ENCODE data around the gene GPC5. TPM values are rescaled to one million over a fixed set of nuclear protein-coding genes. Genes with fewer than 3 reads are reported as not detected.

Gene GPC5
- polyA plus RNA-seq, 2 donors, result not detected

DNA sequence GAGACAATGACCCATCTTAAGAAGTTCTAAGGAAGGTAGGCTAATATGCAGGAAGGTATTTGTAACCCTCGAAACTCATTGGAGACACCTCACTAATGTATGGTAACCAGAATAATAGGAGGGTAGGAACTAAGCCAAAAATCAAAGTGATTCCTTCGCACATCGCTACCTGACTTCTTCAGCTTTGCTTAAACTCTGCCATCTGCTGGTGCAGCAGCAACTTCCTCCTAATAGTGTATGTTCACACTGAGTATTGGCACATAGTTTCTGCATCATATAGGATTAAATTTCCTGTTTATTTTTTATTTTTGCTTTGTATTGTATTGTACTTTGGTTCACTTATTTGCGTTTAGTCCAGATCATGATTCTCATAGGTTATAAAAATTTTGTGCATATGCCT, 676.2 kb downstream of the GPC5 start:
- Histone ChIP-seq H3K4me1 (ENCODE audit: control insufficient read depth in 2 of 2, insufficient read depth in 2 of 2, low read length in 1 of 2) (no peaks in the 10 kb centered on the region), H3K27me3 (ENCODE audit: control insufficient read depth in 1 of 2, insufficient read depth in 2 of 2, low read length in 2 of 2) (no peaks in the 10 kb centered on the region), H3K9me3 (ENCODE audit: control insufficient read depth in 2 of 2, insufficient read depth in 1 of 2, low read depth in 1 of 2, low read length in 1 of 2) (no peaks in the 10 kb centered on the region), H3K4me3 (ENCODE audit: low read depth in 1 of 2, low read length in 2 of 2) (no peak overlapping the region), H3K36me3 (ENCODE audit: control insufficient read depth in 2 of 2, insufficient read depth in 2 of 2, low read length in 1 of 2) (no peaks in the 10 kb centered on the region), H3K27ac (ENCODE audit: low read depth in 2 of 2, low read length in 1 of 2) (no peak overlapping the region)
- 35 to 48% methylated on average over 4 of the region's 4 CpGs for WGBS, 2 donors

- Histone ChIP-seq H3K9me3 (ENCODE audit: control insufficient read depth in 2 of 2, insufficient read depth in 1 of 2, low read depth in 1 of 2, low read length in 1 of 2) (no peaks in the 10 kb centered on the region), H3K4me1 (ENCODE audit: control insufficient read depth in 2 of 2, insufficient read depth in 2 of 2, low read length in 1 of 2) (no peaks in the 10 kb centered on the region), H3K27me3 (ENCODE audit: control insufficient read depth in 1 of 2, insufficient read depth in 2 of 2, low read length in 2 of 2) (no peaks in the 10 kb centered on the region), H3K4me3 (ENCODE audit: low read depth in 1 of 2, low read length in 2 of 2) (no peak overlapping the region), H3K27ac (ENCODE audit: low read depth in 2 of 2, low read length in 1 of 2) (no peak overlapping the region), H3K36me3 (ENCODE audit: control insufficient read depth in 2 of 2, insufficient read depth in 2 of 2, low read length in 1 of 2) (no peaks in the 10 kb centered on the region)
- WGBS, 2 donors, result 63 to 64% methylated on average over 4 of the region's 4 CpGs
Observed at GRCh38 chr13:92097337-92097903, 699.0 kb downstream of the GPC5 start.

DNA sequence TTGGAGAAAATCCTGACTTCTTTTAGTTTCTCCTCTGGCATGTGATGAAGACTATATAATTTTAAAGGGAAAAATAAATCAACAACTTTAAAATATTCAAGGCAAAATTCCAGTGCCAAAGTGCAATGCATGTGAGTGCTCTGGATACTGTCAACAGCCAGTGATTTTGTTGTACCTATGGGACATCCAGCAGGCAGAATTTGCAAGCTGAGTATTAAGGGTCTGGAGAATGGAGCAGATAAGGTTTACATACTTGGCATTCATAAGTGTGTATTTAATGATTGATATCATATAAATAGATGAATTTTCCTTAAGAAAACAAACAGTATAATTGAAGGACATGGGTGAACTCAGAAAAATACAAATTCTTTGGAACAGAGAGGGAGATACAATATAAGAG, 703.4 kb downstream of the GPC5 start:
- Histone ChIP-seq H3K9me3 (ENCODE audit: control insufficient read depth in 2 of 2, insufficient read depth in 1 of 2, low read depth in 1 of 2, low read length in 1 of 2) (no peaks in the 10 kb centered on the region), H3K4me3 (ENCODE audit: low read depth in 1 of 2, low read length in 2 of 2) (no peak overlapping the region), H3K27me3 (ENCODE audit: control insufficient read depth in 1 of 2, insufficient read depth in 2 of 2, low read length in 2 of 2) (no peaks in the 10 kb centered on the region), H3K4me1 (ENCODE audit: control insufficient read depth in 2 of 2, insufficient read depth in 2 of 2, low read length in 1 of 2) (no peaks in the 10 kb centered on the region), H3K27ac (ENCODE audit: low read depth in 2 of 2, low read length in 1 of 2) (no peak overlapping the region), H3K36me3 (ENCODE audit: control insufficient read depth in 2 of 2, insufficient read depth in 2 of 2, low read length in 1 of 2) (no peaks in the 10 kb centered on the region)

DNA sequence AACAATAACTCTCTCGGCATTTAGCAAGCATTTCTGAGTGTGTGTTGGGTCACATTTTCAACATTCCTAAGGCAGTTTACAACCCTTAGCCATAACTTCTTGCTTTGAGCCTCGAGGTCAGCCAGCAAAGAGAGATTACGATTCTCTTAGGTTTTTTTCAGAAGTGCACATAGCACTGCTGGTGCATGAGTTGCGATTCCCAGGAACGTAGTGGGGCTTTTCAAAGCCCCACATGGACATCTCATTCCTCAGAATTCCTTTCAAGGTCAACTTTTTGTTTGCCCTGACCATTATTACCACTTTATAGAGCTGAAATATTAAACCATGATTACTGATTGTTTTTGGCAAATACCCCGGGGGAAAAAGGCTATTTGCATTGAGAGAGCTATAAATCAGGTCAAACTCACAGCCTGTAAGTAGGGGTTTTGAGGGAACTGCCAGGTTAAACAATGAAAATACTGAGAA, 705.3 kb downstream of the GPC5 start:
- Histone ChIP-seq H3K36me3 (ENCODE audit: control insufficient read depth in 2 of 2, insufficient read depth in 2 of 2, low read length in 1 of 2) (no peaks in the 10 kb centered on the region), H3K4me3 (ENCODE audit: low read depth in 1 of 2, low read length in 2 of 2) (no peak overlapping the region), H3K27me3 (ENCODE audit: control insufficient read depth in 1 of 2, insufficient read depth in 2 of 2, low read length in 2 of 2) (no peaks in the 10 kb centered on the region), H3K27ac (ENCODE audit: low read depth in 2 of 2, low read length in 1 of 2) (no peak overlapping the region), H3K4me1 (ENCODE audit: control insufficient read depth in 2 of 2, insufficient read depth in 2 of 2, low read length in 1 of 2) (no peaks in the 10 kb centered on the region), H3K9me3 (ENCODE audit: control insufficient read depth in 2 of 2, insufficient read depth in 1 of 2, low read depth in 1 of 2, low read length in 1 of 2) (no peaks in the 10 kb centered on the region)
- WGBS, 2 donors, result 24 to 29% methylated on average over 6 of the region's 6 CpGs

DNA sequence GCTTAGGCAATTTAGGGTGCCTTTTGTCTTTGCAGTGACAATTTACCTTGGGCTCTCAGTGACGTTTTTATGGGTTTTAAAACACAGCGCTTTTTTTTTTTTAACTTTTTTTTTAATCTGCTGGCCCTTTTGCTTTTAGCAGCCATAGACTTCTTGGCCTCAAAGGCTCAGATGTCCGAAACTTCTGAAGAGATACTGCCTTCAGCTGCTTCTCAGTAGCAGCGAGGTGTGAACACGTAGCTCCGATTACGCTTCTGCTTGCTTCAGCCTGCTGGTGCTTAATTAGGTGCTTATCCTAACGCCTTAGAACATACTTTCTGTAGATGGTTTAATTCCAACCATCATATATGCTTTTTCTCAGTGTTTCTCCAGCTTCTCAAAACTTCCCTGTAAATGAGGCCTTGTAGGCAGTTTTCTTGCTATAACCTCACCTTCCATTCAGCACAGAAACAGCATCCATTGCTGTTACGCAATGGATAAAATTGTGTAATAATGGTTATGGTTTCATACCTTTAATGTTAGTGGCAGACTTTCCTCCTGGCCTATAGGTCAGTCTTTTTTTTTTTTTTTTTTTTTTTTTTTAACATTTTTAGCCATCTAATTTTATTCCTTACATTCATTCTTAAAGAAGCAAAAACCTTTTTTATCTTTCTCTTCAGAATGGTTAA, 723.9 kb downstream of the GPC5 start:
- Histone ChIP-seq H3K9me3 (ENCODE audit: control insufficient read depth in 2 of 2, insufficient read depth in 1 of 2, low read depth in 1 of 2, low read length in 1 of 2) (no peaks in the 10 kb centered on the region), H3K27ac (ENCODE audit: low read depth in 2 of 2, low read length in 1 of 2) (no peak overlapping the region), H3K36me3 (ENCODE audit: control insufficient read depth in 2 of 2, insufficient read depth in 2 of 2, low read length in 1 of 2) (no peaks in the 10 kb centered on the region), H3K27me3 (ENCODE audit: control insufficient read depth in 1 of 2, insufficient read depth in 2 of 2, low read length in 2 of 2) (no peaks in the 10 kb centered on the region), H3K4me3 (ENCODE audit: low read depth in 1 of 2, low read length in 2 of 2) (no peak overlapping the region), H3K4me1 (ENCODE audit: control insufficient read depth in 2 of 2, insufficient read depth in 2 of 2, low read length in 1 of 2) (no peaks in the 10 kb centered on the region)
- 72 to 75% methylated on average over 9 of the region's 9 CpGs for WGBS, 2 donors

GRCh38 chr13:92126399-92126798, 728.0 kb downstream of the GPC5 start:
- Histone ChIP-seq H3K36me3 (ENCODE audit: control insufficient read depth in 2 of 2, insufficient read depth in 2 of 2, low read length in 1 of 2) (no peaks in the 10 kb centered on the region), H3K27me3 (ENCODE audit: control insufficient read depth in 1 of 2, insufficient read depth in 2 of 2, low read length in 2 of 2) (no peaks in the 10 kb centered on the region), H3K4me1 (ENCODE audit: control insufficient read depth in 2 of 2, insufficient read depth in 2 of 2, low read length in 1 of 2) (no peaks in the 10 kb centered on the region), H3K4me3 (ENCODE audit: low read depth in 1 of 2, low read length in 2 of 2) (no peak overlapping the region), H3K27ac (ENCODE audit: low read depth in 2 of 2, low read length in 1 of 2) (no peak overlapping the region), H3K9me3 (ENCODE audit: control insufficient read depth in 2 of 2, insufficient read depth in 1 of 2, low read depth in 1 of 2, low read length in 1 of 2) (no peaks in the 10 kb centered on the region)
- WGBS, 2 donors, result 58 to 60% methylated on average over 2 of the region's 2 CpGs

GRCh38 chr13:92135509-92135908, 737.1 kb downstream of the GPC5 start:
- Histone ChIP-seq H3K27me3 (ENCODE audit: control insufficient read depth in 1 of 2, insufficient read depth in 2 of 2, low read length in 2 of 2) (no peaks in the 10 kb centered on the region), H3K9me3 (ENCODE audit: control insufficient read depth in 2 of 2, insufficient read depth in 1 of 2, low read depth in 1 of 2, low read length in 1 of 2) (no peaks in the 10 kb centered on the region), H3K27ac (ENCODE audit: low read depth in 2 of 2, low read length in 1 of 2) (no peak overlapping the region), H3K36me3 (ENCODE audit: control insufficient read depth in 2 of 2, insufficient read depth in 2 of 2, low read length in 1 of 2) (no peaks in the 10 kb centered on the region), H3K4me3 (ENCODE audit: low read depth in 1 of 2, low read length in 2 of 2) (no peak overlapping the region), H3K4me1 (ENCODE audit: control insufficient read depth in 2 of 2, insufficient read depth in 2 of 2, low read length in 1 of 2) (no peaks in the 10 kb centered on the region)
- WGBS, 2 donors, result 44% methylated on average over 7 of the region's 7 CpGs

DNA sequence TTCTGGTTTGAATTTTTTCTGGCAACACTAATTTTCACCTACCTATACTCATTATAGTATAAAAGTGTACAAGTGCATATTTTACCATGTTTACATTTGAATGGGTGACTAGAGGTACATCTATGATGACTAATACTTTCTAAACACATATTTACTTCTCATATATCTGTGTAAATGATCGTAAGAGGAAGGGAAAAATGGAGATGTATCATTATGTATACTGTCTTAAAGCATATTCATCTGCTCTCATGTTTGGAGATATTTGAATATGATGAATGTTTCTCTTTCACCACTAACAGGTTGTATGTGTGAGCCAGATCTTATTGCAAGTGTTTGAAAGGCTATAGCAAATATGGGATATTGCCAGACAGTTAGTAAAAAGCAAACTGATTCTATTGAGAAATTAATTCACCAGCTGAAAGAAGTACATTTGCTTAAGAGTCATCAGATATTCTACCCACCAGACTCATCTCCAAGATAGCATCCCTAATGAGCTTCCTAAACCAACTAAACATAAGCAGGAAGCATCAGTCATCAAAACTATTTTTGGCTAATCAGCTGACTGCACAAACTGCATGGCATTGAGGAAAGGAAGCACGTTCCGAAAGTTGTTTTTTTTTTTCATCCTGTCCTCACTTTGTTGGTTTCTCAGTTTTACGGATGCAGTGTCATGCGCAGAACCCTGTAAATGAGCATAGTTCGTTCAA, 738.2 kb downstream of the GPC5 start:
- H3K27me3 ChIP-seq (ENCODE audit: control insufficient read depth in 1 of 2, insufficient read depth in 2 of 2, low read length in 2 of 2), result no peaks in the 10 kb centered on the region
- no peaks in the 10 kb centered on the region for H3K9me3 ChIP-seq (ENCODE audit: control insufficient read depth in 2 of 2, insufficient read depth in 1 of 2, low read depth in 1 of 2, low read length in 1 of 2)
- H3K27ac ChIP-seq (ENCODE audit: low read depth in 2 of 2, low read length in 1 of 2), result no peak overlapping the region
- H3K4me1 ChIP-seq (ENCODE audit: control insufficient read depth in 2 of 2, insufficient read depth in 2 of 2, low read length in 1 of 2), result no peaks in the 10 kb centered on the region
- H3K36me3 ChIP-seq (ENCODE audit: control insufficient read depth in 2 of 2, insufficient read depth in 2 of 2, low read length in 1 of 2), result no peaks in the 10 kb centered on the region
- H3K4me3 ChIP-seq (ENCODE audit: low read depth in 1 of 2, low read length in 2 of 2), result no peak overlapping the region
- WGBS, 2 donors, result 52 to 60% methylated on average over 6 of the region's 6 CpGs

DNA sequence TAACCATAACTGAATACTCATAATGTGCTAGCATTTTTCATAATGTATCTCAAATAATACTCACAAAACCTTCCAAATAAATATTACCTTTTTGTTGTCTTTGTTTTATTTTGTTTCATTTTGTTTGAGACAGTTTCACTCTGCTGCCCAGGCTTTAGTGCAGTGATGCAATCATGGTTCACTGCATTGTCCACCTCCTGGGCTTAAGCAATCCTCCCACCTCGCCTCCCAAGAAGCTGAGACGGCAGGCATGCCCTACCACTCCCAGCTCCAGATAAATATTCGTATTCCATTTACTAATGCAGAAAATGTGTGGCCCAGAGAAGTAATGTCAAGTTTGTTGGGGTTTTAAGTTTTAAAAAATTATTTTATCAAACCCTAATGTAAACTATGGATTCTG, 739.1 kb downstream of the GPC5 start:
- Histone ChIP-seq H3K27me3 (ENCODE audit: control insufficient read depth in 1 of 2, insufficient read depth in 2 of 2, low read length in 2 of 2) (no peaks in the 10 kb centered on the region), H3K9me3 (ENCODE audit: control insufficient read depth in 2 of 2, insufficient read depth in 1 of 2, low read depth in 1 of 2, low read length in 1 of 2) (no peaks in the 10 kb centered on the region), H3K27ac (ENCODE audit: low read depth in 2 of 2, low read length in 1 of 2) (no peak overlapping the region), H3K36me3 (ENCODE audit: control insufficient read depth in 2 of 2, insufficient read depth in 2 of 2, low read length in 1 of 2) (no peaks in the 10 kb centered on the region), H3K4me3 (ENCODE audit: low read depth in 1 of 2, low read length in 2 of 2) (no peak overlapping the region), H3K4me1 (ENCODE audit: control insufficient read depth in 2 of 2, insufficient read depth in 2 of 2, low read length in 1 of 2) (no peaks in the 10 kb centered on the region)
- 60 to 63% methylated on average over 3 of the region's 3 CpGs for WGBS, 2 donors

DNA sequence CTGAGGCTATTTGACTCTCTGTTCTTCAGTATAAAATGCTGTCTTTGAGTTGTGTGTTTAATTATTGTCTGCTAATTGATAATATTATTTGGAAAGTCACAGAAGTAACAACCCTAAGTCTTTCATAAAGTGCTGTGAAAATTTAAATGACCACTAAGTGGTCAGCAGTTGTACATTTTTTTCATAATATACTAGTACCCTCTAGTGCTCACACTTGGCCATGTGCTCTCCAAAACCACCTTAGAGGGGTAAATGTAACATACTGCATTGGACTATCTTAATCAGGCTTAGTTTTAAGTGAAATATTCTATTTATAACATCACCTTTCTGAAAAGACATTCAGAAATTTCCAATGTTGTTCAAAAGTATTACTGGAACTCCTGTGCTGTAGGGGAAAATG, 745.3 kb downstream of the GPC5 start:
- Histone ChIP-seq H3K27me3 (ENCODE audit: control insufficient read depth in 1 of 2, insufficient read depth in 2 of 2, low read length in 2 of 2) (no peaks in the 10 kb centered on the region), H3K9me3 (ENCODE audit: control insufficient read depth in 2 of 2, insufficient read depth in 1 of 2, low read depth in 1 of 2, low read length in 1 of 2) (no peaks in the 10 kb centered on the region), H3K27ac (ENCODE audit: low read depth in 2 of 2, low read length in 1 of 2) (no peak overlapping the region), H3K36me3 (ENCODE audit: control insufficient read depth in 2 of 2, insufficient read depth in 2 of 2, low read length in 1 of 2) (no peaks in the 10 kb centered on the region), H3K4me3 (ENCODE audit: low read depth in 1 of 2, low read length in 2 of 2) (no peak overlapping the region), H3K4me1 (ENCODE audit: control insufficient read depth in 2 of 2, insufficient read depth in 2 of 2, low read length in 1 of 2) (no peaks in the 10 kb centered on the region)

Data from esophagus (tissue), 2 donors.